ENCODE results near the gene DCST2. TPM values are rescaled to one million over a fixed set of nuclear protein-coding genes. Genes with fewer than 3 reads are reported as not detected.

The DCST2 gene
- total RNA-seq, 2 donors from 2014 or later, result not detected

DNA sequence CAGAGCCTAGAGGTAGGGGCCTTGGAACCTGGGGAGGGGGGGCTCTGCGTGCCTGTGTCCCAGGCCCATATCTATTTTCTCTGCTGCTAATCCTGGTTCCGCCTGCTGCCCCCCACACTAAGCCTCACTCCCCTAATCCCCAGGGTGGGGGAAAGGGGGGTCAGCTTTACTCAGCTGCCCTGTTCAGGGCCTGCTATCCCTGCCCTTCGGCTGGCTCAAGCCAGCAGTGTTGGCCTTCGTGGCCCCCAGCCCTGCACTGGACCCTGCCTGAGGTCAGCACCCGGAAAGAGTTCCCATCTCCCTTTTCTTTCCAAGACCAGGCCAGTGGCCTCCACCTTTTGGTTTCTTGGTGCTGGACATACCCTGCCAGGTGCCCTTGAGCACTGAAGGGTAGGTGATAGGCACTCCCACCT, 22.6 kb downstream of the DCST2 start:
- Histone ChIP-seq H3K27me3 (no peaks in the 10 kb centered on the region), H3K4me1 (peaks cover 0 to 75% of the 10 kb centered on the region in 2 donors), H3K4me3 (no peak overlapping the region), H3K36me3 (peaks cover 20% of the 10 kb centered on the region), H3K9me3 (no peaks in the 10 kb centered on the region), H3K27ac (peak overlapping the region; percentile 32 to 40)
- TF ChIP-seq, protein P1, sequence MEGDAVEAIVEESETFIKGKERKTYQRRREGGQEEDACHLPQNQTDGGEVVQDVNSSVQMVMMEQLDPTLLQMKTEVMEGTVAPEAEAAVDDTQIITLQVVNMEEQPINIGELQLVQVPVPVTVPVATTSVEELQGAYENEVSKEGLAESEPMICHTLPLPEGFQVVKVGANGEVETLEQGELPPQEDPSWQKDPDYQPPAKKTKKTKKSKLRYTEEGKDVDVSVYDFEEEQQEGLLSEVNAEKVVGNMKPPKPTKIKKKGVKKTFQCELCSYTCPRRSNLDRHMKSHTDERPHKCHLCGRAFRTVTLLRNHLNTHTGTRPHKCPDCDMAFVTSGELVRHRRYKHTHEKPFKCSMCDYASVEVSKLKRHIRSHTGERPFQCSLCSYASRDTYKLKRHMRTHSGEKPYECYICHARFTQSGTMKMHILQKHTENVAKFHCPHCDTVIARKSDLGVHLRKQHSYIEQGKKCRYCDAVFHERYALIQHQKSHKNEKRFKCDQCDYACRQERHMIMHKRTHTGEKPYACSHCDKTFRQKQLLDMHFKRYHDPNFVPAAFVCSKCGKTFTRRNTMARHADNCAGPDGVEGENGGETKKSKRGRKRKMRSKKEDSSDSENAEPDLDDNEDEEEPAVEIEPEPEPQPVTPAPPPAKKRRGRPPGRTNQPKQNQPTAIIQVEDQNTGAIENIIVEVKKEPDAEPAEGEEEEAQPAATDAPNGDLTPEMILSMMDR (IDR thresholded peaks at IDR 0.05), result no peak
- DNase-seq (ENCODE audit: low spot score), result no peak

DNA sequence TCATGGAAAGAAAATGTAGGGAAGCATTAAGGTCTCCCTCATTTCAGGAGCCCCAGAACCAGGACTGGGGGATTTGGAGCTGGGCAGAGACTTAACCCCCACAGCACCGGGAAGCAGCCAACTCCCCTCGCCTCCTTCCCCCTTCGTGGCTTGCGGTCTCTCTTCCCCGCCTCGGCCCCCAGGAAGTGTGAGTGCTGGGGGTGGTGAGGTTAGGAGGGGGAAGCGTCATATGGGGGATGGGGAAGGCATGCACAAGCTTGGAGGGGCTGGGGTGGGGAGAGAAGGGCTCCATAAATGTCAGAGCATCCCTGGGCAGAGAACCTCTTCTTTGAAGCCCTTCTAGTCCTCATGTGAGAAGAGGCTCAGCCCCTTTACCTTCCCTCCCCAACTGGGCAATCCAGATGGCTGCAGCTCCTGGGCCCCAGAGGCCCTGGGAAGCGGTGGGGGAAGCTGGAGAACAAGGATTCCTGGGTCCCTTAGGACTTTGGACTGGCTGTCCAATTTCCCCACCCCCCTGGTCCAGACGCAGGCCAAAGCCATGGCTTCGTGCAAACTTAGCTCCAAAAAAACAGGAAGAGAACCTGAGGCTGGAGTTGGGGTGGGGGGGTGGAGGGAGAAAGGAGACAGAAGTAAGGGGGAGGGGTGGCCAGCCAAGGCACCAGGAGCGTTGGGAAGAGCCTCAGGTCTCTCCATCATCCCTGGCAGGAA, 23.2 kb downstream of the DCST2 start:
- Histone ChIP-seq H3K9me3 (no peaks in the 10 kb centered on the region), H3K4me3 (no peak overlapping the region), H3K4me1 (peaks cover 0 to 82% of the 10 kb centered on the region in 2 donors), H3K27ac (peak overlapping the region; percentile 32 to 99), H3K27me3 (no peaks in the 10 kb centered on the region), H3K36me3 (peaks cover 16% of the 10 kb centered on the region)
- no peak for DNase-seq (ENCODE audit: low spot score)
- TF ChIP-seq, protein P1 (IDR thresholded peaks at IDR 0.05), result no peak

DNA sequence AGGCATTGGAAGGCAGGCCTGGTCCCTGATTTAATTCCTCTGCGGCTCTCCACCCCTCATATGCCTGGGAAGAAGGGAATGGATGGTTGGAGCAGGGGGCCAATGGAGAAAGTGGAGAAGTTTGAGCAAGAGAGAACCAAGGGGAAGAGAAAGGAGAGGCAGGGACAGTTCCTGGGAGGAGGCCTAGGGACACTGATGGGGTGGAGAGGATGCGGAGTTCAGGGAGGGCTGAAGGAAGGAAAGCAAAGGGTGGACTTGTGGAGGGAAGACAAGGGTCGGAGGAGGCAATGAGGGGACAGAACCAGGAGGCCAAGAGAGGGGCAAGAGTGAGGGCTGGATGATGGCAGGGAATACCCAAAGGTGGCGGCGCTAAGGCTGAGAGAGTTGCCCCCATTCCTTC, 23.8 kb downstream of the DCST2 start:
- peak overlapping the region in 1 of 2 donors; percentile 20 for H3K4me3 ChIP-seq
- TF ChIP-seq, protein P1 (IDR thresholded peaks at IDR 0.05), result no peak
- no peaks in the 10 kb centered on the region for H3K27me3 ChIP-seq
- H3K36me3 ChIP-seq, result peaks cover 10% of the 10 kb centered on the region
- DNase-seq (ENCODE audit: low spot score), result no peak
- H3K9me3 ChIP-seq, result no peaks in the 10 kb centered on the region
- H3K4me1 ChIP-seq, result peaks cover 0 to 88% of the 10 kb centered on the region in 2 donors
- peak overlapping the region in 1 of 2 donors; percentile 99 for H3K27ac ChIP-seq

DNA sequence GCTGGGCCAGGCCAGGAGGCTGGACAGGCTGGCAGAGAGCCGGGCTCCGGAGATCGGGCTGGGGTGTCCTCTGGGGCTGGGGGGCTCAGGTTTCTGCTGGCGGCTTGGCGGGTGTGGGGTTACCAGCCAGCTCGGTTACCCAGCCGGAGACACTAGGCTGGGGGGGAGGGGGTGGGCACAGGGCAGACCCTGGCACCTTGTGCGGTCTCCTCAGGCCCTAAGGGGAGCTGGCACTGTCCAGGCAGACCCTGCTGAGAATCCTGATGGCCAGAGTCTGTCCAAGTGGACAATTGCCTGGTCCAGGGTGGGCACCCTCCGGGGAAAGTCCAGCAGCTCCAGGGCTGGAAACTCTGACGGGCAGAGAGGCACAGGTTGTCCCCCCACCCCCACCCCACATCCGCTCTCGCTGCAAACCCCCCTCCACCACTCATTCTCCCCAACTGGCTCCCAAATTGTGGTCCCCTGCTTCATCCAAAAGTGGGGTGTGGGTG, 24.3 kb downstream of the DCST2 start:
- DNase-seq (ENCODE audit: low spot score), result no peak
- H3K27me3 ChIP-seq, result no peaks in the 10 kb centered on the region
- TF ChIP-seq, protein P1 (IDR thresholded peaks at IDR 0.05), result no peak
- peak overlapping the region; percentile 20 to 21 for H3K4me3 ChIP-seq
- no peaks in the 10 kb centered on the region for H3K9me3 ChIP-seq
- H3K4me1 ChIP-seq, result peaks cover 0 to 93% of the 10 kb centered on the region in 2 donors
- H3K27ac ChIP-seq, result peak overlapping the region in 1 of 2 donors; percentile 99
- peaks cover 5% of the 10 kb centered on the region for H3K36me3 ChIP-seq

DNA sequence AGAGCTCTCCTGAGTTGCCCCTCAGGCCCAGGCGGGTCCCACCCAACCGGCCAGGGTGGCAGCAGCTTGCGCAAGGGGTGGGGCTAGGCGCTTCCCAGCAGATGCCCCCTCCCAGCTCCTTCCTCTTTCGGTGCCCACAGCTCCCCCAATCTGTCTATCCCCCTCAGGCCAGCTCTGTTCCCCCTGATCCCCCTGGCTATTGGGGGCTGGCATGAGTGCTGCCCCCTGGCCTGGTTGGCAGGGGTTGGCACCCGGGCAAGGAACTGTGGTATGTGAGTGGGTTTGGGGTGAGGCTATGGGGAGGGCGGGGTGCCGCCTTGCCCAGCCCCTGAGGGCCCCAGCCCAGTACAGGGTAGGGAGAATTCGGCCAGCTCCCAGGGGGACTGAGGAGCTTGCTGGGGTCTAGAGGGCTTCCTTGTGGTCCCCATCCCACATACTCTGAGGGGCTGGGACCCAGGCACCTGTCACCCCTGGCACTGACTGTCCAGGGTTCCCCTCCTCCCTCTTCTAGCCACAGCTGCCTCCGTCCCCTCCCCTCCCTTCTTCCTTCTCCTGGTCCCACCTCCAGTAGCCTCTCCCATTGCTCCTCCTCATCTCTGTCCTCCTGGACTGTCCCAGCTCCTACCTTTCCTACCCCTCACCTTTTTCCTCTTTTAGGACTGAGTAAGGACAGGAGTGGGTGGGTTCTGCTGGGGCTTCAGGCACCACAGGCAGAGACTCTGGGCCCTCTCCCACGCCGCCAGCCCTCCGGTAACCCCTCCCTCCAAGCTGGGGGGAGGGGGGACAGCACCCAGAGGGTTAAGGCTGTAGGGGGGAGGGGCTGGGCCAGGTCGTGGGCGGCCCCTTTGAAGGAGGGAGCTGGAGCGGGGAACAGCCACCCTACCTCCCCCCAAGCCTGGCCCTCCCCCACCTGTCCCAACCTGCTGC, 25.3 kb downstream of the DCST2 start:
- peak overlapping the region; percentile 7 to 20 for H3K4me3 ChIP-seq
- TF ChIP-seq, protein P1 (IDR thresholded peaks at IDR 0.05), result no peak
- no peaks in the 10 kb centered on the region for H3K9me3 ChIP-seq
- no peaks in the 10 kb centered on the region for H3K36me3 ChIP-seq
- peaks cover 0 to 93% of the 10 kb centered on the region in 2 donors for H3K4me1 ChIP-seq
- no peak for DNase-seq (ENCODE audit: low spot score)
- H3K27ac ChIP-seq, result peak overlapping the region; percentile 98 to 99
- no peaks in the 10 kb centered on the region for H3K27me3 ChIP-seq

Data from right atrium auricular region (tissue), 2 donors.